22Rv1 (cell line): ENCODE measurements around the gene NCOA1.

Source experiments
- CTCF ChIP-seq: fragments of 450-650 bp; IDR thresholded peaks from 2 replicates; pipeline ENCODE4 v1.5.1; 2017; ENCODE audit warnings: mild to moderate bottlenecking
- ZFX ChIP-seq: fragments of 450-650 bp; IDR thresholded peaks from 2 replicates; pipeline ENCODE4 v1.6.1; 2017; ENCODE audit warnings: antibody characterized with exemption, borderline replicate concordance

- TF ChIP-seq CTCF (peak; percentile 80), ZFX (no peak)
Observed at GRCh38 chr2:24613154-24613814, 122.2 kb downstream of the NCOA1 start.
